NK-92 treated with Interleukin-12 subunit alpha and Interleukin-12 subunit beta, amount 100 ng/mL, for 24 hours (cell line): ENCODE data around the gene THAP3.

Source experiments
- DNase-seq: peaks from one replicate; lab custom pipeline; 2025; lab: John Stamatoyannopoulos, UW

The THAP3 gene

GRCh38 chr1:6624710-6625583, at the start of gene THAP3:
TSS of gene THAP3 (plus strand) at chr1:6624868. CDS start at chr1:6625219, 351 bp downstream.
- peak; percentile 65 for DNase-seq

GRCh38 chr1:6577831-6578525, 46.7 kb upstream of the THAP3 start:
- no peak for DNase-seq

- no peak for DNase-seq
These were observed 45.9 kb upstream of the THAP3 start for GRCh38 chr1:6578624-6579373.

- peak; percentile 96 for DNase-seq
These were observed 45.1 kb upstream of the THAP3 start, which contains the start of gene ZBTB48 for GRCh38 chr1:6579374-6580118. TSS of gene ZBTB48 (plus strand) at chr1:6579994. CDS start at chr1:6580610, 616 bp downstream.

GRCh38 chr1:6580119-6580592, 44.5 kb upstream of the THAP3 start:
- DNase-seq = no peak

GRCh38 chr1:6580593-6581409, 43.9 kb upstream of the THAP3 start:
- DNase-seq = no peak

- DNase-seq = no peak
These were observed 42.9 kb upstream of the THAP3 start for GRCh38 chr1:6581561-6582305.

GRCh38 chr1:6582370-6582769, 42.3 kb upstream of the THAP3 start:
- DNase-seq = no peak

- no peak for DNase-seq
These were observed 40.3 kb upstream of the THAP3 start for GRCh38 chr1:6584126-6585080.

GRCh38 chr1:6585081-6585722, 39.5 kb upstream of the THAP3 start:
- no peak for DNase-seq

GRCh38 chr1:6585841-6586240, 38.8 kb upstream of the THAP3 start:
- DNase-seq = no peak

- no peak for DNase-seq
These were observed 38.3 kb upstream of the THAP3 start for GRCh38 chr1:6586404-6586816.

GRCh38 chr1:6587261-6588005, 37.2 kb upstream of the THAP3 start:
- no peak for DNase-seq

- no peak for DNase-seq
These were observed 36.4 kb upstream of the THAP3 start for GRCh38 chr1:6588128-6588892.

- no peak for DNase-seq
These were observed 35.7 kb upstream of the THAP3 start for GRCh38 chr1:6588893-6589520.

GRCh38 chr1:6590046-6590445, 34.6 kb upstream of the THAP3 start:
- no peak for DNase-seq
